ENCODE results near the gene ABT1. TPM values are rescaled to one million over a fixed set of nuclear protein-coding genes. Genes with fewer than 3 reads are reported as not detected.

Gene ABT1
- total RNA-seq, 1 experiment from 2014 or later, result 12.4 TPM

DNA sequence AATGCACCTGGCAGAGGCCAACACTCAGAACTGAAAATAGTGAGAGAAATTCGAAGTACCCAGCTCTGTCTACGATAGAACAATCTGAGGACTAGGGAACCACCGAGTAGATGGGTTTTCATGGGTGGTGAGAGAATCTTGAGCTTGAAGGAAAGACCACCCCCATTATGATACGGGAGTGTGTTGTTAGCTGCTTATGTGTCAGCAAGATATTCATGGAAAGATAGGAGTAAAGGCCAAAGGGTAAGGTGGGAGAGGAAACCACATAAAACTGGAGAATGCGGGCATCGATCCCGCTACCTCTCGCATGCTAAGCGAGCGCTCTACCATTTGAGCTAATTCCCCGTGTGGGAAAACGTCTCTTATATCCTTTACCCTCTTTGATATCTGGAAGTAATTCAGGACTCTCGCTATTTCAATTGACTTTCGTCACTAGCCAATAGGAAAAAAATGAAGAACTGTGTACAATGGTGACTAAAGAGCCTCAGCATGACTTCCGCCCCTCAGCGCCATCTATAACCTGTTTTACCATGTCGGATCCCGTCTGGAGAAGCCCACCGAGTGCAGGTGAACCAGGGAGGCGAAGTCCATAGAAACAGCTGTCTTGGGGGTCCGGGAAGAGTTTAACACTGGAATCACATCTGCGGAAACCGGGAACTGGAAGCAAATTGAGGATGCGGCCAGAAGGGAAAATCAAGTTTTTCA lies 25.0 kb upstream of the ABT1 start:
- peak; percentile 92 for DNase-seq (ENCODE audit: extremely low read depth, low read depth)

DNA sequence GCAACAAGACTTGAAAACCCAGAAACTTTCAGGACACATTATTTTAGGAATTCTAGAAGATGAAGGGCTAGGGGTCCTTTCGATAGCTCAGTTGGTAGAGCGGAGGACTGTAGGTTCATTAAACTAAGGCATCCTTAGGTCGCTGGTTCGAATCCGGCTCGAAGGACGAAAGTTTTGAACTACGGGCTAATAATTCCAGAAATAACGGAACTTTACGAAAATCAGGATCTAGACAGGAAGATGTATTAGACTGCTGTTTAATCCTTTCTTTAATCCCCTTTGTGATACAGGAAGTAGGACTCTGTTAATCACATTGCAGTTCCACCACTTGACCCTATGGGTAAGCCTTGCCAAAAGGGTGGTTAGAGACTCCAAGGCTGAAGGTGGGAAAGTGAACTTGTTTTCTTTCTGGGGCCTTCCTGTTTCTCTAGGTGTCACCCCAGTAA lies 21.2 kb upstream of the ABT1 start:
- no peak for DNase-seq (ENCODE audit: extremely low read depth, low read depth)

GRCh38 chr6:26576407-26576843 lies 20.3 kb upstream of the ABT1 start:
- no peak for DNase-seq (ENCODE audit: extremely low read depth, low read depth)

GRCh38 chr6:26576929-26577719 lies 19.6 kb upstream of the ABT1 start:
- peak; percentile 74 for DNase-seq (ENCODE audit: extremely low read depth, low read depth)

GRCh38 chr6:26577720-26578072 lies 19.1 kb upstream of the ABT1 start:
- no peak for DNase-seq (ENCODE audit: extremely low read depth, low read depth)

DNA sequence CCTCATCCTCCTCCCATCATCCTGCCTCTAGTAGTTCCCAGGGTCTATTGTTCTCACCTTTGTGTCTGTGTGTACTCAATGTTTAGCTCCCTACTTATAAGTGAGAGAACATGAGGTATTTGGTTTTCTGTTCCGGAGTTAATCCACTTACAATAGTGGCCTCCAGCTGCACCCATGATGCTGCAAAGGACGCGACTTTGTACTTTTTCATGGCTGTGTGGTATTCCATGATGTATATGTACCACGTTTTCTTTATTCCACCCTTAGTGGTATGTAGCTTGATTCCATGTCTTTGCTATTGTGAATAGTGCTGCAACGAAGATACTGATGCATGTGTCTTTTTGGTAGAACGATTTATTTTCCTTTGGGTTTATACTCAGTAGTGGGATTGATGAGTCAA lies 18.5 kb upstream of the ABT1 start:
- DNase-seq (ENCODE audit: extremely low read depth, low read depth), result no peak

DNA sequence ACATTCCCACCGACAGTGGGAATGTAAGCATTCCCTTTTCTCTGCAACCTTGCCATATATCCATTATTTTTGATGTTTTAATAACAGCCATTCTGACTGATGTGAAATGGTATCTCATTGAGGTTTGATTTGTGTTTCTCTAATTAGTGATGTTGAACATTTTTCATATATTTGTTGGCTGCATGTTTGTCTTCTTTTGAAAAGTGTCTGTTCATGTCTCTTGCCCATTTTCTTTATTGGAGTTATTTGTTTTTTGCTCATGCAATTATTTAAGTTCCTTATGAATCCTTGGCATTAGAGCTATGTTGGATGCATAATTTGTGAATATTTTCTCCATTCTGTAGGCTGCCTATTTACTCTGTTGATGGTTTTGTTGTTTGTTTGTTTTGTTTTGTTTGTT lies 18.0 kb upstream of the ABT1 start:
- no peak for DNase-seq (ENCODE audit: extremely low read depth, low read depth)

DNA sequence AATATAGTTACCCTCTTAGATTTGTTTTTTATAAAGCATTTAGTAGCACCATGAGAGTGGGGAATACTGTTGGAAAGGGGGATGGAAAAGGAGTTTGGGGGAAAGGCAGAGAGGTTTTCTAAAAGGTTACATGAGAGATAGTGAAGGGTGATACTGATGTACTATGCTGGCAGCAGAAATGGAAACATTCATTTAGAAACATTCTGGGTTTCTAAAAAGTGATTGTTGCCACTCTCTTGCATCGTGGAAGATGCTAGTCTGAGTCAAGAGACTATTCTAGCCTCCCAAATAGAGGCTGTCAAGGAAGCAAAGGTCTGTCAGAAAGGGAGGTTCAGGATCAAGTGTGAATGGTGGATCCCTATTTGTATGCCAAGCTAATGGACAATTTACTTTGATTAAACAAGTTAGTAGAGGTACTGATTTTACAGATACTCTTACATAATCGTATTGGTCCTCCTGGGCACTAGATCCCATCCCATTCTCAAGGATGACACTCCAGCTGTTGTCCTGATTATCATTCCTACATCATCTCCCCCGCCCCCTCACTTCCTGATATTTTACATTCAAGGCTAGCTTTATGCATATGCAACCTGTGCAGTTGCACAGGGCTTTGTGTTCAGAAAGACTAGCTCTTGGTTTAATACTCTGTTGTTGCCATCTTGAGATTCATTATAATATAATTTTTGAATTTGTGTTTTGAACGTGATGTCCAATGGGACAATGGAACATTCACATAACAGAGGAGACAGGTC lies 15.4 kb upstream of the ABT1 start:
- DNase-seq (ENCODE audit: extremely low read depth, low read depth), result no peak

DNA sequence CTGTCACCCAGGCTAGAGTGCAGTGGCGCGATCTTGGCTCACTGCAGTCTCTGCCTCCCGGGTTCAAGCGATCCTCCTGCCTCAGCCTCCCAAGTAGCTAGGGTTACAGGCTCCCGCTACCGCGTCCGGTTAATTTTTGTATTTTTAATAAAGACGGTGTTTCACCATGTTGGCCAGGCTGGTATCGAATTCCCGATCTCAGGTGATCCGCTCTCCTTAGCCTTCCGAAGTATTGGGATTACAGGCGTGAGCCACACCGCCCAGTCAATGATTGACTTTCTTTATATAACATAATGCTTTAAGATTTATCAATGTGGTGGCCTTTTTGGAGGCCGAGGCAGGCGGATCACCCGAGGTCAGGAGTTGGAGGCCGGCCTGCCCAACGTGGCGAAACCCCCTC lies 7.8 kb upstream of the ABT1 start:
- no peak for DNase-seq (ENCODE audit: extremely low read depth, low read depth)

DNA sequence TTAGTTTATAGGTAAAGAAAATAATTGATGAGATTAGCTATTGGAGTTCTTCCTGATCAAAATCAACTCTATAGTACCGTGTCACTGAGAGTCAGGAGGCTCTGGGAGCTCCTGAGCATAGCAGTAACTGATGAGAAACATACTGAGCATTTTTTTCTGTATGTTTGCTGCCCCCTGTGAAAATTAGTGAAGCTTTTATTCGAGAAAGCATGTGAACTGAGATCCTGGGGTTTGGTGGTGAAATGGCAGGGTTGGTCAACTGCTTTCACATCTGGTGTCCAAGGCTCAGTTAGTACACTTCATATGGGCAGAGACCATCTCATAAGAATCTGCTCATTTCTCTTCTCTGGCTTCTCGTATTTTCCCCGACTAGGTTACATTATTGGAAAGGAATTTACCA lies 4.1 kb upstream of the ABT1 start:
- no peak for DNase-seq (ENCODE audit: extremely low read depth, low read depth)

DNA sequence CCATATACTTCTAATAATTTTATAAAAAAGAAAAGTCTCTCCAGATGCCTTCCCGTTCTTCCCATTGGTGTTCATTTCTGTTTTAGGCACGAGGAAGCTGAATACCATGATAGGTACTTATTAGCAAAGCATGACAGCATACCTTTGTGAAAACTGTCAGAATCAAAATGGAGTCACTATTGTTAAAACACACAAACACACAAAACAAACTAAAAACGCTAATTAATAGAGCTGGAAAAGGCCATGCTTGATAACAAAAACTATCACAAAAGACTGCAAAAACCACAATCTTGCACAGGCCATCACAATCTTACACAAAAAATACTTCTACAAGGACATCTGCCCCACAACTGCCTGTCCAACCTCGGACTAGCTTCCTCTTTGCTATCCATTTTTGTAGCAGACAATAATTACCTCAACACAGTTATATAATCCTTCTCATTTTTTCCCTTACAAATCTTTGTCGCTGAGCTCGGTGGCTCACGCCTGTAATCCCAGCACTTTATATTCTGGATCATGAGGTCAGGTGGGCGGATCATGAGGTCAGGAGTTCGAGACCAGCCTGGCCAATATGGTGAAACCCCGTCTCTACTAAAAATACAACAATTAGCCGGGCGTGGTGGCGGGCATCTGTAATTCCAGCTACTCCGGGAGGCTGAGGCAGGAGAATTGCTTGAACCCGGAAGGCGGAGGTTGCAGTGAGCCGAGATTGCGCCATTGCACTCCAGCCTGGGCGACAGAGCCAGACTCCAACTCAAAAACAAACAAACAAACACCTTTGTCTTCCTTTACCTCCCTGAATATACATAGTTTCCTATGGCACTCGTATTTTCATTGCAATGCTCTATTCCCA lies 3.2 kb upstream of the ABT1 start:
- DNase-seq (ENCODE audit: extremely low read depth, low read depth), result no peak

GRCh38 chr6:26594131-26594498 lies 2.6 kb upstream of the ABT1 start:
- DNase-seq (ENCODE audit: extremely low read depth, low read depth), result no peak

GRCh38 chr6:26594730-26595632 lies 1.8 kb upstream of the ABT1 start:
- peak; percentile 74 for DNase-seq (ENCODE audit: extremely low read depth, low read depth)

GRCh38 chr6:26595669-26596269 lies 984 bp upstream of the ABT1 start:
- DNase-seq (ENCODE audit: extremely low read depth, low read depth), result peak; percentile 82

GRCh38 chr6:26597389-26597766 lies 625 bp downstream of the ABT1 start:
- DNase-seq (ENCODE audit: extremely low read depth, low read depth), result no peak

DNA sequence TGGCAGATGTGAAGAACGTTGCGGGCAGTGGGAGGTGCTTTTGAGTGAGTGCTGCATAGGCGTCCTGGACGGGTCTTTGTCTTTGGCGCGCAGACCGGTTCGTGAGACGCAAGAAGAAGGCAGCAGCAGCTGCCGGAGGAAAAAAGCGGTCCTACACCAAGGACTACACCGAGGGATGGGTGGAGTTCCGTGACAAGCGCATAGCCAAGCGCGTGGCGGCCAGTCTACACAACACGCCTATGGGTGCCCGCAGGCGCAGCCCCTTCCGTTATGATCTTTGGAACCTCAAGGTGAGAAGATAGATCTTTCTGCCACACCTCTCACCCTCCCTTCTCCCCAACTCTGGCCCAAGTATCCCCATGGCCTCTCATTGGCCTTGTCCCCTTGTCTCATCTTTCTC lies 1.1 kb downstream of the ABT1 start:
- no peak for DNase-seq (ENCODE audit: extremely low read depth, low read depth)

- no peak for DNase-seq (ENCODE audit: extremely low read depth, low read depth)
Observed at GRCh38 chr6:26598267-26598666, 1.5 kb downstream of the ABT1 start.

GRCh38 chr6:26599134-26599533 lies 2.4 kb downstream of the ABT1 start:
- DNase-seq (ENCODE audit: extremely low read depth, low read depth), result no peak

GRCh38 chr6:26599591-26599990 lies 2.8 kb downstream of the ABT1 start:
- DNase-seq (ENCODE audit: extremely low read depth, low read depth), result no peak
